Measurements from ENCODE around the gene TMPRSS3. TPM values are rescaled to one million over a fixed set of nuclear protein-coding genes. Genes with fewer than 3 reads are reported as not detected.

TMPRSS3 gene
- total RNA-seq = under 1 TPM in 1 of 4 donors, not detected in 3; 0.34 TPM

GRCh38 chr21:42395905-42396651 lies at the start of gene TMPRSS3:
TSS of gene TMPRSS3 (minus strand) at chr21:42396052. CDS start at chr21:42395417, 635 bp downstream.
- no peak for TF ChIP-seq CTCF (IDR thresholded peaks at IDR 0.05; ENCODE audit: low read depth)

GRCh38 chr21:42445311-42445710 lies 49.5 kb upstream of the TMPRSS3 start:
- TF ChIP-seq CTCF (IDR thresholded peaks at IDR 0.05; ENCODE audit: low read depth) = no peak

GRCh38 chr21:42444745-42445059 lies 48.9 kb upstream of the TMPRSS3 start:
- no peak for TF ChIP-seq CTCF (IDR thresholded peaks at IDR 0.05; ENCODE audit: low read depth)

GRCh38 chr21:42443876-42444744 lies 48.3 kb upstream of the TMPRSS3 start:
- TF ChIP-seq CTCF (IDR thresholded peaks at IDR 0.05; ENCODE audit: low read depth) = no peak

- TF ChIP-seq CTCF (IDR thresholded peaks at IDR 0.05; ENCODE audit: low read depth) = no peak
These were observed 47.4 kb upstream of the TMPRSS3 start for GRCh38 chr21:42443181-42443785.

- no peak for TF ChIP-seq CTCF (IDR thresholded peaks at IDR 0.05; ENCODE audit: low read depth)
These were observed 46.1 kb upstream of the TMPRSS3 start for GRCh38 chr21:42441963-42442362.

All from subcutaneous adipose tissue (tissue), 4 donors.